NCI-H2107 treated with DMSO at 0.1 percent for 48 hours (cell line): ENCODE results near the gene PTPRC.

Experiments
- DNase-seq: peaks from one replicate; lab custom pipeline; 2025; ENCODE audit not compliant: unreplicated experiment; lab: John Stamatoyannopoulos, UW

The PTPRC gene

DNA sequence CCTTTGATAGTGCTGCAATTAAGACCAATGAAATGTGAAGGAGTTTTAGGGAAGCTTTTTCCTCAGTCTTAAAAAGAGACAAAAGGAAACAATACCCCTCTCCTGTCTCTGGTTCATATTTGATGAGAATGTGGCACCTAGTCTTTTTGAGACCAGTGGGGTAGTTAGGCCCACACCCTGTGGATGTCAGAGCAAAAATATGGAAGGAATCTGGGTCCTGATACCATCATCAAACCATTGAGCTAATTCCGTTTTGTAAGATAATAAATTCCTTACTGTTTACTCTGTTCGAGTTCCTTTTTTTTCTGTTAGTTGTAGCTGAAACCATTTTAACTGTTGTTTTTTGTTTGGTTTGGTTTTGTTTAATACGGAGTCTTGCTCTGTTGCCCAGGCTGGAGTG, 33.3 kb downstream of the PTPRC start:
- no peak for DNase-seq

DNA sequence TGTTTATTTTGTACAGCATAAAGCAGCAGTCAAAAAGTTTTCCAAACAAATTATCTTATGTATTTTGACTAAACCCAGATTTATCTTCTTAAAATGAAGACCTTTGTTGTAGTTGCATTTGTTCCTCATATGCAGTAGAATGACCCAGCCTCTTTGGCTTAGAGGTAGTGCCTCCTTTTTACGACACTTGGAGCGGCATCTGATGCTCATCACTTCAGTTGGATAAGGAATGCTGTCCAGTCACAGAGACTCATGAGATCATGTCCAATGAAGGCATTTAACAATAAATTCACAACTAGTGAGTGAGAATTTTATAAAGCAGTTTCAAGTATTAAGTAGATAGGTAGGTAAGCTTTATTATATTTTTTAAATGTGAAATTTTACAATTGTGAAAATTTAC, 35.2 kb downstream of the PTPRC start:
- DNase-seq = no peak

DNA sequence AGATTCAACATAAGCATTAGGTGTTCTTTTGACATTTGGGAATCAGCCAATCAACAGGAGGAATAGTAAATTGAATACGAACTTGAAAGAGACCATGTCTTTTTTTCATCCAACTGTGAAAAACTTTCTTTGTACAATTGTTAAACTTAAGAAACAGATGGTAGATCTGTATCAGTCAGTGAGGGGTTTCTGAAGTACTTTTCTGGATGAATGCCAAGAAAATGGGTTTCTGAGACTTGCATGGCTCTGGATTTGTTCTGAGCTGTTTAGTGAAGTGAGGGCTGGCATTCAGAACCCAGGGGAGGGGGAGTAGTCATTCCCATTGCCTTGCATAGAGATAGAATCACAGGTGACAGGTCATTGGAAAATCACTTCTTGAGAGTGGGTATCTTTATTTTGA, 37.4 kb downstream of the PTPRC start:
- DNase-seq = no peak

DNA sequence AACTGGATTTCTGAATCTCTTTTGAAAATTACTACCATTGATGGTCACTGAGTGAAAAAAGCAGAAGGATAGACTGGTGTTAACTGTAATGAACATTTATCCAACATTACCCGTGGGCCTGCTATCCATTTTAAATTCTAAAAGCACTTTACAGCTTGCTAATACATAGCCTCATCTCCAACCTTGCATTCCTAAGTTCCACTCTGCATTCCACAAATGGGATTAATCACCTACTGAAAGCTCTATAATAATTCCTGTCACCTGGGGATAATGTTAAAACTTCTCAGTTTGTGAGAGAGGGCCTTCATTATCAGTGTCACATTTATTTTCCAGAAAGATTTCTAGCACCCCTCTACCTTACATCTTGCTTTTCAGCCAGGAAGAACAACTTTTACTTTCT, 38.2 kb downstream of the PTPRC start:
- no peak for DNase-seq

DNA sequence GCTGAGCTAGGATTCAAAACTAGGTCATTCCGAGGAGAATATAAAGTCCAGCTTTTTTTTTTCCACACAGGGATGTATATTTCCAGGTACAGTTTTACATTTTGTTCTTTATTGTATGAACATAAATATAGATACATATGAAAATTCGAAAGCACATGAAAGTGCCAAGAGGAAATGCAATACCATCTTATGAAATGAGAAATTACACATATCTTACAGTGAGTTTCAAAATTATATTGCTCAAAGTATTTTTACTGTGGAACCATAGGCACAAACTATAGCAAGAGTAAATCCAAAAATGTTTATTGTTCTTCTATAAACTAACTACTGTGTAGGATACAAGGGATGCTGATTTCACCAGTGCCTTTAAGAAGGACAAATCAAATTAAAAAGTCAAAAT, 39.0 kb downstream of the PTPRC start:
- DNase-seq = no peak

DNA sequence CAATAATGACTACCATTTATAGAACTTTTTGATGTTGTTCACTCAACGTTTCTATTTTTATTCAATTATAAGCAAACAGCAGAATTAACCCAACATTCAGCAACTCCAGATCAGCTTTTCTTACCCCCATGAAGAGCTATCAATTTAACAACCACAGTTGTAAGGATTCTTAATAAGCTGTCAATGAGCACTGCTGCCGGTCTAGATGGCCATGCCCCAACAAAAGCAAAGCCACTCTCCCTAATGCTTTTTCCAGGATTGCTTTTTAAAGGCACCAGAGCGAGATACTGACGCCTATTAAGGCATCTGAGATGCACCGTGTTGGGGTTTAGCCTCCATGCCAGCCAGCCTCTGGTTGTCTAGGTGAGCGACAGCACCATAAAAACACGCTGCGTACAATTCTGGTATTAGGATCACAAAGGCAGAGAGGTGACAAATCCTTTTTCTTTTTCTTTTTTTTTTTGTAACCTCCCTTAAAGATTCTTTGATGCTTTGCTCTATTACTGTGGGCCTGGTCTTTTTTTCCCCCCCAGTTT, 39.5 kb downstream of the PTPRC start:
- no peak for DNase-seq

DNA sequence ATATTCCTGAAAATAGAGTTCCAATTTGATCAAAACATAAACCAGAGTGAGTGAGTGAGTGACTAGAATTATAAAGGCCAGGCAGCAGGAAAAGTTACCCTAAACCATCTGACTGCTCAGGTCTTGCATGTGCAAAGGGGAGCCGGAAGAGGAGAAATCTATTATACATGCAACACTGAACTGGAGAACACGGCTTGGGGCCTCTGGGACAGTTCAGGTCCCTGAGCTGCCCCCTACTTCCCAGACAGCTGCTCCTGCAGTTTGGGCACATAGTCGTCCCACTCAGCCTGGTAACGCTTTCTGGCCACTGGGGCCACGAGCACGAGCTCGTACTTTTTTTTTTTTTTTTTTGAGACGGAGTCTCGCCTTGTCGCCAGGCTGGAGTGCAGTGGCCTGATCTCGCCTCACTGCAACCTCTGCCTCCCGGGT, 40.1 kb downstream of the PTPRC start:
- no peak for DNase-seq

DNA sequence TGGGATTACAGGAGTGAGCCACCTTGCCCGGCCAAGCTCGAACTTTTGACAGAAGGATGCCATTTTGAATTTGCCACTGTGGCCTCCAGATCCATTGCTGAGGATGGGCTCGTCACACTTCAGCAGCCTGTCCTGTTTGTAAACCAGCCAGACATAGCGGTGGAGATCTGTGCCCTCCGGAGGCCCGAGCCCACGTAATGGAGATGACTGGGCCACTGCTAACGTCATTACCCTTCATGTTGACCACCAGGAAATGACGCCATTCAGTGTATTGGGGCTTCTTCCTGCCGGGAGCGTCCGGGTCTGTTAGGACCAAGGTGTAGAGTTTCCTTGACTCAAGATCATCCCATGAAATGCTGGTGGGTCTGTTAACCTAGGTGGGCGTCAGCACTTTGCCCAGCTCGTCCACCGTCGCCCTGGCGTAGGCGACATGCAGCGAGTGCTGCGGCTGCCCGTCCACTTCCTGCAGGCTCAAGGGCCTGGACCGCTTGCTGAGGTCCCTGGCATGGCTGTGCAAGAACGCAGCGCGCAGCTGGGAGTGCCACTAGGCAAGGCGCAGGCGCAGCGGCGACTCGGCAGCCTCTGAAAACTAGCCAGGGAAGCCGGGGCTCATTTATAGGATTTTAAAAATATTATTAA, 40.8 kb downstream of the PTPRC start:
- no peak for DNase-seq

DNA sequence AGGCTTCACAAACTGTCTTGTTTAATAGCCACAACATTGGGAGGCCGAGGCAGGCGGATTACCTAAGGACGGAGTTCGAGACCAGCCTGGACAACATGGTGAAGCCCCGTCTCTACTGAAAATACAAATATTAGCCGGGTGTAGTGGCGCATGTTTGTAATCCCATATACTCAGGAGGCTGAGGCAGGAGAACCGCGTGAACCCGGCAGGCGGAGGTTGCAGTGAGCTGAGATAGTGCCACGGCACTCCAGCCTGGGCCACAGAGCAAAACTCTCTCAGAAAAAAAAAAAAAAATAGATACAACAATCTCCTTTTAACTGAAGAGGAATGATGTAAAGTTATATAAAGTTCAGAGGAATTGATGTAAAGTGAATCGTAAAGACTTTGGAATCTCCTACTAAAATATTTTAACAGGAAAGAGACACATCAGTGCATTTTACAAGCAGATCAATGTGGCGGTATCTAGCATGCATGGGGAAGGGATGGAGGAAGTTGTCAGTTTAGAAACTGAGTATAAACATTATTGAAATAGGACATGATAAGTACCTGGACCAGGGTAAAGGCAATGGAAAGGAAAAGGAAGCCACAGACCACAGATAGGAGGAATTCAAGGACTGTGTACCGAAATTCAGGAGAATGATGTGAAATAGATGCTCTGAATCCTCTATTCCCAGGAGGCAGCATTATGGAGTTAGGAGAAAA, 41.5 kb downstream of the PTPRC start:
- no peak for DNase-seq

DNA sequence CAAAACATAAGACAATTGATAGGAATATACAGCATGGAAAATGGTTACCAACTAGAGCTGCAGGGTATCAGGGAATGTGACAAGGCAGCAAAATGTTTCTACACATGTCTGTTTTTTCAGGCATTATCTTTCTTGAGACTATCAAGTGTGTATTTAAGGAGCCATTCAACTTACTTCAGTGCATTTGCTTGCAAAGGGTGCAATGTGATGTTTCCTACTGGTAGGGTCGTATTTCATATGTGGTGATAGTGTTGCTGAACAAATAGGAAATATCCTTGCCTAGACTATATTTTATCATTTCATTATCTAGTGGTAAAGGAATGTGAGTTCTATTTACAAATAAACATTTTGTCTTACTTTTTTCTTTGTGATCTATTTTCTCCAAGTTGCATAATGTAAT, 42.4 kb downstream of the PTPRC start:
- DNase-seq = peak; percentile 76

DNA sequence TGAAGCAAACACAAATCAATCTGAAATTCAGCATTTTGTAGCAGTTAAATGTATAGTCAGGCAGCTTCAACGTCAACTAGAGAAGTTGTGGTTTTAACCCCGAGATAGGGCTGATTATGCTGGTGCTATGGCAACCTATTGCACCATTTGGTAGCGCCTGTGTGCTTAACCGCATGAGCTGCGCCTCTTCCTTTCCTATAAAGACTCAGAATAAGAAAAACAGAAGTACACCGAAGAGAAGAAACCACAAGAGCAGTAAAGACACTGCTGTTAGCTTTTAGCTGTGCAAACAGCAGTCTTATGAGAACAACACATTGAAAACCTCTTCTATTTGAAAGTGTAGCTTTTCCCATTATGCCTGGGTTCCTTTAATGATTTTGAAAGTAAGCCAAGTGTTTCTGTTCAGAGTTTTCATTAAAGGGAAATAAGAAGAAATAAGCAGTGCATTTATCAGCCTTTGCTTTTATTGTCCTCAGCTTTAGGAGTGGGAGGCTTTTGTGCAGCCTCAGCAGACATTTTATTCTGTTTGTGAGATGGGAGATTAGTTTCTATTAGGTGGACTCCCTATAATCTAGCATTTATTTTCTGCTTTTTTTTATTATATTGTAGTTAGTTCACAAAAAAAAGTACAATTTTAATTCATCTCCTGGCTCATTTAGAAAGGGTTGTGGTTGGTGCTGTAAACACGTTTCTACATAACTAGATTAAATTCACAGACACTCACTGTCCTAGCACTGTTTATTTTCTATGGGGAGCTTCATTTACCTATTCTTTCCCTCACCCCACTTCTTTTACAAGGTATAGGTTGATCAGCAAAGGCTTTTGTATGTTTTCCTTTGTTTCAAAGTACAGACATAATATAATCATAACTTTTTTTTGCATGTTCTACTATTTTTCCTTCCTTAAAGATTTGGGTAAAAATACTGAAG, 43.3 kb downstream of the PTPRC start:
- DNase-seq = peak; percentile 98

DNA sequence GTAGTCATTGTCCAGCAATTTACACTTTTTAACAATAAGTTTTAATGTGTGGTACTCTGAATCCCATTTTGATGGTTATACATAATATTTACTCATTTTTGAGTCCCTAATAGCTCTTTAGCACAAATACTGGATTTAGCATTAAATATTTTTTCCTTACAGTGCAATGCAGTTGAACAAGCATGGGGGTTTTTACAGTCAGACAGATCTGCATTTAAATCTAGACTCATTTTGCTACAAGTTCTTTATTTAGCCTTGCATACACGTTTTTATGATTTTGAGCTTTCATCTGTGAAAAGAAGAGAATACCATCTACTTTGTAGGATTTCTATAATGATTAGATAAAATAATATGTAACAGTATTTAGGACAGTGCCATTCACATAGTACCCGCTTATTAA, 44.0 kb downstream of the PTPRC start:
- no peak for DNase-seq

DNA sequence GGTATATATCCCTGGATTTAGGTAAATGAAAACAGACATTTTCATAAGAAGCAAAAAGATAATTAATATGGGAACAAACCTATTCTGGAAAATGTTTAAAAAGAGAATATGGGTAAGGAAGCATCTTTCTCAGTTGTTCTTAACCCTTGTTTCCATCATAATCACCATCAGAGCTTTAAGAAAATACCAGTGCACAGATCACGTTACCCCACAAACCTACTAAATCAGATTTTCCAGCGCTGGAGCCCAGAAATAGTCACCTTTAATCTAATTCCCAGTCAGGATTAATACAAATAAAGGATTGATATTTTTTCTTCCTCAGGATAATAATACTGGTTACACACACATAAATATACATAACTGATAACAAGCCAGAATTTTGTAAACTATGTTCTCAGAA, 44.6 kb downstream of the PTPRC start:
- DNase-seq = no peak

DNA sequence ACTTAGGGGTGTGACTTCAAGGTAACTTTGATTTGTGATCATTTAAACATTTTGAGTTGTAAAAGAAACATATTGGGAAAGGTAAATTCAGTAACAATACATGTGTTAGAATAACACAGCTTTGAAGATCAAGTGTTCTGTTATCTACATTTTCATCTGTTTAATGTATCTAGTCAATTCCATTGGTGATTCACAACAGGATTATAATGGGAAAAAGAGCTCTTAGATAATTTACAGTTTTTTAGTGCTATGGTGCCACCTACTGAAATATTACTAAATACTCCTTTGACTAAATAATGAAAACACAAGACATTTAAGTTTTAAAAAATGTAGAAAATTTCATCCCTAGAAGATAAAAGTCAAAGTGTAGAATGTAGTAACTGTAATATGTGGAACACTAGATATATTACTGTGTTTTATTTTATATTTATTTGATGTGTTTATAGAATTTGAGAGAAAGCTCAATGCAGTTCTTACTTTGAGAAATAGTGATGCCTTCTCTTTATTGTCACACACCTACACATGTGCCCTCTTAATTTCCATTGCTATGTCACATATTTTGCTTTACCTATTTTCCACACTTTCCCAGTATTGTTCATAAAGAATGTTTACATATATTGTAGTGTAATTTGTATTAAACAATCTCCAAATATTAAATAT, 47.4 kb downstream of the PTPRC start:
- peak; percentile 79 for DNase-seq

DNA sequence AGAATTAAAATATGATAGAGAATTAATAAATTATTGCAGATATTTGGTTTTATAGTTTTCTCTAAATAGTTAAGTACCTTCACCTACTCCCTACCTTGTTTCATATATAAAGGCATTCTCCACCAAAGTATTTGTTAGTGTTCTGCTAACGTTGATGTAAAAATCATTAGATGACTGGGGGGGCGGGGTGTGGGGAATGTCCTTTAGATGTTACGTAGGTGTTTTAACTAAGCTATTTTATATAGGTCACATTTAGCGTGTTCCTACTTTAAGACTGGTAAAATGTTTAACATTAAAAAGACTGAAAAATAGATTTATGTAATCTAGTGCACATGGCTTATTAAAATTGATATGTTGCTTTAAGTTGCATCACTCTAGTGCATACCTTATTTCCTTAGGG, 48.6 kb downstream of the PTPRC start:
- DNase-seq = no peak

DNA sequence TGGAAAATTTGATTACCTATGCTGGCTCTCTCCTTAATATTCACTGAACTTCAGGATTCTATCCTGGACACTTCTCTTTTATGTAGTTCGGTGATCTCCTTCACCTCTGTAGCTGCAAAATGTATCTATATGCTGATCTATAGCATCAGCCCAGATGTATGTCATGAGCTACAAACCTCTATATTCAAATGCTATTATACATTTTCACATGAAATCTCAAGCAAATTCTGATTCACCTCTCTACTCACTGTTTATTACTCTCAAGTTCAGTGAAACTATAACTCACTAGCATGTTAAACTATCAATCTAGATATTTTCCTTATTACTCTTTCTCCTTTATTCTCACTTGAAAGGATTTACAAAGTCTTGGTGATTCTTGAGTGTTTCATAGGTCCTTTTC, 52.2 kb downstream of the PTPRC start:
- DNase-seq = no peak

DNA sequence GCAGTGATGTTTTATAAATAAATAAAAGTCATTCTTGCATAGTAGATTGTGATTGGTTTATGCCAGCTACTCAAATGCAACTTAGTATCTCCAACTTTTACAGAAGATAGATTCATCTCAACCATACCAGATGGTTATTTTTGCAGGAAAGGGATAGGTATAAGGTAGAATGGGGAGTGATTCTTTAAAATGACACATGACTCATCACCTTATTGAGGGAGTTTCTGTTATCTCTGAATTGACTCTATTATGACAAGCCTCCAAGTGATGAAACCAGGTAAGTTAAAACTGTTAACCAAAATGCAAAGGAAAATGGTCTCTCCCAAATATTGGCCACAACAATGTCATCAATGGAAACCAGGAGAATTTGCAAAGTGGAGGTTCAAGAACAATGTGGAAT, 54.5 kb downstream of the PTPRC start:
- no peak for DNase-seq

DNA sequence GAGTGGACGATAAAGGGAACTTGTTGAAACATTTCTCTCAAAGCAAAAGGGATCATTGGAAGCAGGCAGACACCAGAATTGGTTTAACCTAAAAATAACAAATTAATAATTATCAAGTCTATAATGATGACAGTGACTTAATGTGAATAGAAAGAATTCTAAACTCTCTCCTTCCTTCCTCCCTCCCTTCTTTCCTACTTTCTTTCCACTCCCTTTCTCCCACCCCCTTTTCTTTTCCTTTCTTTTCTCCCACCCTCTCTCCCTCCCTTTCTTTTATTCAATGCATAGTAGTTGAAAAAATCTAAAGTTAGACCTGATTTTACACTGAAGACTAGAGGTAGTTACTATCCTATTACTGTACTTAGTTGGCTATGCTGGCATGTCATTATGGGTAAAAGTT, 55.7 kb downstream of the PTPRC start:
- no peak for DNase-seq

DNA sequence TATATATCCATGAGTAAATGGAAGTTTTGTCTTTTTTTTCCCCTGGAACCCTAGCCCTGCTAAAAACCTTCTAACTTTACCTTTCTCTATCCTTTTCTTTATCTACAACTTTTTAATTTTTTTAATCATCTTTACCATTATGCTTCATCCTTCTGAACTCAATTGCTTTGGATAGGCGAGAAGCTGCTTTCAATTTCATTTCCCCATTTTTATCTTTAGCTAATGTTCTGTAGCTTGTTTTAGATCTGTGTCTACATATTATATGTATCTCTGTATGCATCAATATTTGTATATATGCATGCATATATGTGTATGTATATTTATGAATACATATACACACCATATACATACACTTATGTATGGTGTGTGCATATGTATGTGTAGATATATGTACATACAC, 57.4 kb downstream of the PTPRC start:
- DNase-seq = no peak

DNA sequence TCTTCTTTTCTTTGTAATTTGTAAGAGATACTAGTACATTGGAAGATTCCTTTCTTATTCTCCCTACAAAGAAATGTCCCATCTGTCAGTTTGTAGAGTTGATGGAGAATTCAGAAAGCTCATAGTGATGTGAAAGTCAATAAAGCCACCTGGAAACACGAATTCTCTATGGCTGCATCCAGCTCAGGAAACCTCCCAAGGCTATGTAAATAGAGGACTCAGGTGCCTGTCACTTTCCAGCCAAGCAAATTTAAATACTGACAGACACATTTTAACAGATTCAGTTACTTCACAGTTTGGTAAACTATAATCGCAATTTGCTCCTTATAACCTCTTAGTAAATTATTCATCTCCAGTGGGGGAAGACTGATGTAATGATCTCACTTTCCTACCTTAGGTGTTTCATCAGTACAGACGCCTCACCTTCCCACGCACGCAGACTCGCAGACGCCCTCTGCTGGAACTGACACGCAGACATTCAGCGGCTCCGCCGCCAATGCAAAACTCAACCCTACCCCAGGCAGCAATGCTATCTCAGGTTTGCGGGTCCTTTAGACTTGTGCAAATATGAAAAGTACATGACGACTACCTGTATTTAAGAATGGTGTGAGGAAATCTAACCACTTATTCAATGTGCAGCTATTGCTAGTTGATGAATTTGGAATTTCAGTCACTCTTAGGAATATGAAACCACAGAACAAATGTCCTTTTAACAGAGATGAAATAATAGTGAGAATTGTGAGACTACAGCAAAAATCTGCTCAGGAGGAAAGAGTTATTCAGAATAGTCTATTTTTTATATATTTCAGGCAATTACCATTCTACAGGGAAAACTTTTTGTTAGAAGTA, 60.6 kb downstream of the PTPRC start:
- DNase-seq = peak; percentile 65
